GM21717 (cell line): ENCODE results near the gene GABRB3.

Experiments
- ATAC-seq: cut with Tn5 transposase; IDR thresholded peaks from one replicate; pipeline ENCODE4 v1.9.1; 2021; ENCODE audit warnings: mild to moderate bottlenecking, moderate library complexity; ENCODE audit not compliant: unreplicated experiment

GABRB3 gene

GRCh38 chr15:26632500-26632899, 140.4 kb downstream of the GABRB3 start:
- no peak for ATAC-seq

DNA sequence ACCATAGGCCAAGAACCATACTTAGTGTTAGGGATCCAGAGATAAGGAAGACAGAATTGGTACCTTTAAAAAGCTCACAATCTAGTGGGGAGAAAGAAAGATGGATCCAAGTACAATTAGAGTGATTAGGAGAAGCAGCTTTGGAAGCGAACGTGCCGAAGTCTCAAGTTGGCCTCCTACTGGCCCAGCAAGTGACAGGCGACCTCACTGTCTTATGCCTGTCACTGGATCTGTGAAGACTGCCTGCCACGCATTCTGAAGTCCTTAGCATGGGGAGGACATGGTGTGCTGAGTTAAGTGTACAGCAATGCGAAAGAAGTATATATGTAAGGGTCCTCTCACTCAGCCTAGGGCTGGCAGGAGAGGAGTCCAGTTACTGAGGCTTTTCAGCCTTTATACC, 141.0 kb downstream of the GABRB3 start:
- ATAC-seq: no peak

DNA sequence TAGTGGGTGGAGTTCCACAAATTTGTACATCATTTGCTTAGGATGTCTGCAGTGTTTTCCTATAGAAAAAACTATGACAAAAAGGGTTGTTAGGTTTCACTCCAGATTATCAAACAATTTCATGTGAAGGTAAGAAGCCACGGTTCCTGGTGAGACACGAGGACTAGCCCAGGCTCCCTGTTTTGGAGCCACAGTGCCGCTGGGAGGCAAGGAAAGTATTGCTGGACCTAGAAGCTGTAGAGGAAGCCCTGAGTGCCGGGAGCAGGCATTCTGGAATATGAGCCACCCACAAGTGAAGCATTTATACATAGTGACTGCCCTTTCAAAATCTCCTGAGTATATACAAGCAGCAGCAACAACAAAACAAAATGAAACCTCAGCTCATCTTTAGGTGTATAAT, 142.0 kb downstream of the GABRB3 start:
- no peak for ATAC-seq

DNA sequence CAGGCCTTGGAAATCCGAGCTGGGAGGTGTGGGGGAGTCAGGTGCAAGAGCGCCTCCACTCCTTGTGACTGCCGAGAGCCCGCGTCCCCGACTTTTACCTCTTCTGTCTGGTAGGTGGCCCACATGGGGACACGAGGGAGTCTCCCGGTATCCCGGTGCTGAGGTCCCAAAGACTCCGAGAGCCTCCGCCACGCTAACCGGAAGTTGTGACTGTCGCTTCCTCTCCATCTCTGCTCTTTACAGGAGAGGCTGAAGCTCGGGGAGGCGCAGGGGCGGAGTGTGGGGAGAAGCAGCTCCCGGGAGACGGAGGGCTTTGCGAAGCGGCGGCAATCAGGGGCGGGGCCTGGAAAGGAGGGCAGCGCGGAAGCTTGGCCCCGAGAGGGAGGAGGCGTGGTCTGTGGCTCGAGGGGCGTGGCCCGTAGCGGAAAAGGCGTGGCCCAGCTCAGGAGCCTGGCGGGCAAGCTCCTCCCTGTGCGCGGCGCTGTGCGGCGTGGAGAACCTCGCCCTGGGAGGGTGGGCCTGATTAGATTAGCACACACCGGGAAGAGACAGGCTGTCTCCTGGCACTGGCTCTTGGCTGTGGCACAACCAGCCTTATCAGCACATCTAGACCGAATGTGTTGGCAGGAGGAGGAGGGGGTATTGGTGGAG, 143.9 kb downstream of the GABRB3 start:
- no peak for ATAC-seq

GRCh38 chr15:26628071-26628470, 144.8 kb downstream of the GABRB3 start:
- ATAC-seq: no peak

GRCh38 chr15:26624128-26624527, 148.7 kb downstream of the GABRB3 start:
- no peak for ATAC-seq

GRCh38 chr15:26623071-26623470, 149.8 kb downstream of the GABRB3 start:
- ATAC-seq: no peak

GRCh38 chr15:26621816-26622215, 151.1 kb downstream of the GABRB3 start:
- no peak for ATAC-seq

DNA sequence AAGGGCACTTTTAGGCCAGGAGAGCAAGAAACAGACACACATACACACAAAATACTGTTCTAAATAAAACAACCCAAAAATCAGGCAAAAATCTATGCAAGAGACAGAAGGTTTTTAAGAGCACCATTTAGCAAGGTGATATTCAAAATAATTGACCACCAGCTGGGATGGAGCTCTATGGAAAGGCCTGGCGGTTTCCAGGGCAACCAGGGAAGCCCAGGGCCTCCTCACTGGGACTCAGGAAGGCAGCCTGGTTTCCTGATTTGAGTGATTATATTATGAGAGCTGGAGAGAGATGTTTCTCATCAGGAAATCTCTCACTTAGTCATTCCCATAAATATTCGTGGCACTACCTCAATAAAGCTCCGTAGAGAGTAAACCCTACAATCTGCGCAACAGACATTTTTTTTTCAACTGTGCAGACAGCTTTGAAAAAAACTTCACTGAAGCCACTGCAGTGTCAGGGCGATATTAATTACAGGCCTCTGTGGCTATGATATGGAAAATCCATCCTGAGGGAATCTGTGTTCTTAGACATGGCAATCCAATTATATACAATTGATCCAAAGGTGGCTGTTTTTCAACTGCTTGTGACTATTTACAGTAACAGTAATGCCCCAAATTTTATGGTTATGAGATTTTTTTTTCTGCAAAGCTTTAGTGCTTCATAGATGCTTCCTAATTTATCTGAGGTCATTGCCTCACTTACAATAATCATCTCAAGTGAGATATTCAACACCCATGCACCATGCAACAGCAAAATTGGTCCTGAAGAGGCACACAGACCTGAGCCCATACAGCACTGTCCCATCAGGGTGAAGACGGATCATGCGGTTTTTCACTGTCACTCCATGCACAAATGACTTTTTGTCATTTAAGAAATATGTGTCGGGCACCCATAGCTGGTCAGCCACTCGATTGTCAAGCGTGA, 152.1 kb downstream of the GABRB3 start:
- ATAC-seq: no peak

DNA sequence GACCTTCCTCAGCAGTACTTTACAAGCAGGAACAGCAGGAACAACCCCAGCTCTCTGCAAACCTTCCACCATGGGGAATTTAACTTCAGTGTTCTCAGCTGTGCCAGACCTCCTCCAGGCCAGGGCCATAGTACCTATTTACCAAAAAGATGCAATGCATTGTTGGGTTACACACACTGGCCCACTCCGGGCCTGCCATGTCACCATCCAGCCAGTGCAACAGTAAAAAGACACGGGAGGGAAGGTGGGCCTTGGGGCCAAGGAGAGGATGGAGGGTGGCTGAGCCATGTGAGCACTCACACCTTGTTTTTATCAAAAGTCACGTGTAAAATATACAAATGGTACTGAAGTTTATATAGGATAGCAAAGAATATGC, 157.0 kb downstream of the GABRB3 start:
- no peak for ATAC-seq

DNA sequence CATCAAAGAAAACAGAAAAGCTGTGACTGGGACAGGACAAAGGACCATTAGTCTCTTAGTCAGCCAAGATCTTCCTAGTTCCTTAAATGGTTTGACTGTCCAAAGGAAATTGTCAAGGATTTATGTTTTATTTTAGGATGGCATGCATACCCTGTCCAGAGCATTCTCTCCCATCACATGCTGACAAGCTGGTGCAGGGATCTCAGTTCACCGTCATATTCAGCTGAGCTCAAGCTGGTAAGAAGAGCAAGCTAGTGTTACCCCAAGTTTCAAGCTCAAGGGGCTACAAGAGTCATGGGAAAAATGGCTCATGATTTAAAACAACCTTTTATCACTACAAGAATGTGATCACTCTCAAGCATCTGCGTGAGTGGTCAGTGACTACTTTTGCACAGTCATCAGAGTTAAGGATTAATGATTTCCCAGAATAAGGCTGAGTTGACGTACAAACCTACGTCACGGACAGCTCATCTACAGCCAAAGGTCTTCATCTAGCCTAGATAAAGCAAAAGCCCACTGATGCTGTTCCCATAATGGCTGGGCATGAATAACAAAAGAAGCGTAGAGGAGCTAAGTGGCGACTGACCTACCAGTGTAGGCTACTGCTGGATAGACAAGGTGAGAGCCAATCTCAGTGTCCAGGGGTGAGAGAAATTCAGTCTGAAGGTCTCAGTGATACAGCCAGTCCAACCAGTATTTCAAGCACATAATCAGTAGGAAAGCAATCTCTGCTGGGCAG, 157.5 kb downstream of the GABRB3 start:
- ATAC-seq: no peak

- no peak for ATAC-seq
Observed at GRCh38 chr15:26614734-26615133, 158.1 kb downstream of the GABRB3 start.

GRCh38 chr15:26598704-26599103, 174.2 kb downstream of the GABRB3 start:
- ATAC-seq: no peak

DNA sequence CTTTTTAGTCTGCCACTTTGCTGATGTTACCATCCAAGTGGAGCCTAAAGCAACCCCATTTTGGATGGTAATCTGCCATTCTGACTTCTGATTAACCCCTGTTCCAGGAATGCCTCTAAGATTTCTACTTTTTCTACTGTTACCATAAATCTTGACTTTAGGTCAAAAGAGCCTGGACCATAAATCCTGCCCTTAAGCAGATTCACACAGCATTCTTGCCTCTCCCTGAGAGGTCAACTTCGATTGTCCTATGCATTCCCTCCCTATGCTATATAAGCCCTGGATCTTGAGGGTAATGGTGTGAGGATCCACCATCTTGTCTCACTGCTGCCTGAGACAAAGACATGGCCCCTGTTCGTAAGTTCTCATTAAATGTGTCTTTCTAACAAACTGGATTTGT, 177.3 kb downstream of the GABRB3 start:
- no peak for ATAC-seq

GRCh38 chr15:26590676-26591075, 182.2 kb downstream of the GABRB3 start:
- ATAC-seq: no peak

- no peak for ATAC-seq
Observed at GRCh38 chr15:26582840-26583239, 190.0 kb downstream of the GABRB3 start.

- no peak for ATAC-seq
Observed at GRCh38 chr15:26580943-26581342, 191.9 kb downstream of the GABRB3 start.

GRCh38 chr15:26572602-26573350, 200.1 kb downstream of the GABRB3 start:
- no peak for ATAC-seq

DNA sequence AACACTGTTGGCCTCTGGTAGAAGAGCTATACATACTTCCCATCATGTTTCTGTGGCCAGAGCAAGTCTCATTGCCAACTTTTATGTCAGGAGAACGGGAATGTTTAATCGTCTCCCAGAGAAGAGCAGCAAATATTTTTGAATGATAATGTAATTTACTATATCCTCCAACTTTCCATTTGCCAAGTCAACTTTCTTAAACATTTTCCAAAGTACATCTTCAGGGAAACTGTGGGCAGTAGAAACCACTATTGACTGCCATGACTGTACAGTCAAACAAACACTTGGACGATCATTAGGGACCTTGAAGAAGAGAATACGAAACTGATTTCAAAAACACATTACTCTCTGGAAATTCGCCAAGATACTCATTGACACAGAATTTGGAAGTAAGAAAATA, 201.5 kb downstream of the GABRB3 start:
- ATAC-seq: no peak

GRCh38 chr15:26565542-26565941, 207.3 kb downstream of the GABRB3 start:
- no peak for ATAC-seq

DNA sequence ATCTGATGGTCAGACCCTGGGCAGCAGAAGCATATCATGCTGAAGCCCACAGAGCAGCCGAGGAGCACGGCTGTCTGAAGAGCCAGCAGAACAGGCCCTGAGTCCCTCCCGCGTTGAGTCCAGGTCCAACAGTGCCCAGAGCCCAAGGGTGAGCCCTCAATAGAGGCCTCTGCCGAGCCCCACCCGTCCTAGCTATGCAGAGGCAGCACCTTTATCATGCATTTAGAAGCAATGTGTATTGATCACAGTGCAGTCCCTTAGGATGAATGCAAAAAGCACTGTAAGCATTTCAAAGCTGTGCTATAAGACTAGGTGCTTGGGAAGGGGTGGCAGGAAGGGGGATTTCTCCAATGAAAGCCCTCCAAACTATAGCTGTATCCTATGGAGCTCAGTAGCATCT, 208.5 kb downstream of the GABRB3 start:
- no peak for ATAC-seq
